ENCODE results near the gene ZCCHC13.
"Not testable (repeated sequence)": the region's sequence is repeated elsewhere in the genome, so short reads cannot be mapped to it uniquely, and the experiment has no call there.

ZCCHC13 gene

DNA sequence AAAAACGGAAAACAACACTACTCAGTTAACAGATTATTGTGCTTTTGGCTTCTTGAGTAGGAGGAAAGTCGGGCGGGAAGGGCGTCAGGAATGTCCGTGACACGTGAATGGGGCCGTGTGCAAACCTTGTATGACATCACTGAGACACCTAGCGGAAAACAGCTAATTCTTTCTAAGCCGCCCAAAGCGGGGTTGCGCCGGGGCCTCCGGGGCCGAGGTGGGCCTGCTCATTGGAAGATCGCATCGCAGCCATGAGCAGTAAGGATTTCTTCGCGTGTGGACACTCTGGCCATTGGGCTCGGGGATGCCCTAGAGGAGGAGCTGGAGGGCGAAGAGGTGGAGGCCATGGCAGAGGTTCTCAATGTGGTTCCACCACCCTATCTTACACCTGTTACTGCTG, at the start of gene ZCCHC13:
ZCCHC13 (plus strand) TSS at position 165 of the 400 bp plus-strand sequence; CDS start at position 252, 87 bp downstream.
- DNase-seq = no peak

- not testable (repeated sequence) for DNase-seq
Measured at GRCh38 chrX:74258111-74258510, 45.9 kb upstream of the ZCCHC13 start.

GRCh38 chrX:74259885-74260491, 44.0 kb upstream of the ZCCHC13 start:
- DNase-seq = no peak

GRCh38 chrX:74262452-74263209, 41.3 kb upstream of the ZCCHC13 start:
- no peak for DNase-seq

DNA sequence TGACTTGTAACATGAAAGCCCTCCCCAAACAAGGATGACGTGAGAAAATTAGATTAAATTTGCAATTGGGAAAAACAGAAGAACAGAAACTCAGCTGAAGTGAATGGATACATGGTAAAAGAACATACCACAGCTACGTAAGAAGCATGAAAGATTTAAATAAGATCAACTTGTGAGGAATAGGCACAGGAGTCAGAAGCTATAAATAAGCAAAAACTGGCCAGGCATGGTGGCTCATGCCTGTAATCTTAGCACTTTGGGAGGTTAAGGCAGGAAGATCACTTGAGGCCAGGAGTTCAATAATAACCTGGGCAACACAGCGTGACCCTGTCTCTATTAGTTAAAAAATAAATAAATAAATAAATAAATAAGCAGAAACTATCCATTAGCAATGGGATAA, 33.6 kb upstream of the ZCCHC13 start:
- no peak for DNase-seq

GRCh38 chrX:74272230-74272629, 31.8 kb upstream of the ZCCHC13 start:
- DNase-seq = no peak

- no peak for DNase-seq
Measured at GRCh38 chrX:74274516-74274915, 29.5 kb upstream of the ZCCHC13 start.

GRCh38 chrX:74277320-74277719, 26.7 kb upstream of the ZCCHC13 start:
- no peak for DNase-seq

DNA sequence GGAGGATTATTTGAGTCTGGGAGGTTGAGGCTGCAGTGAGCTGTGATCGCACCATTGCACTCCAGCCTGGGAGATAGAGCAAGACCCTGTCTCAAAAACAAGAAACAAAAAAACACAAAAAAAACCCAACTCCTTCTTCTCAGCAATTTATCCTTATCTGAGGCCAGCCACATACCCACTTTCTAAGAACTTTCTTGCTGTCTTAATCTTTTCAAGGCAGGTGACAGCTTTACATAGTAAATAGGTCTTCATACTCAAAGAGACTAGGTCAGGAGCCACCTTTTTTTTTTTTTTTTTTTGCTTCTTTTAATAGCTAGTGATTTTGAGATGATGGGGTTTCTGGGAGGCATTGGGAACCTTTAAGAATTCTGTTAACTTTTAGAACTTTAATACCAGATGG, 26.1 kb upstream of the ZCCHC13 start:
- no peak for DNase-seq

GRCh38 chrX:74280759-74281158, 23.2 kb upstream of the ZCCHC13 start:
- DNase-seq = no peak

DNA sequence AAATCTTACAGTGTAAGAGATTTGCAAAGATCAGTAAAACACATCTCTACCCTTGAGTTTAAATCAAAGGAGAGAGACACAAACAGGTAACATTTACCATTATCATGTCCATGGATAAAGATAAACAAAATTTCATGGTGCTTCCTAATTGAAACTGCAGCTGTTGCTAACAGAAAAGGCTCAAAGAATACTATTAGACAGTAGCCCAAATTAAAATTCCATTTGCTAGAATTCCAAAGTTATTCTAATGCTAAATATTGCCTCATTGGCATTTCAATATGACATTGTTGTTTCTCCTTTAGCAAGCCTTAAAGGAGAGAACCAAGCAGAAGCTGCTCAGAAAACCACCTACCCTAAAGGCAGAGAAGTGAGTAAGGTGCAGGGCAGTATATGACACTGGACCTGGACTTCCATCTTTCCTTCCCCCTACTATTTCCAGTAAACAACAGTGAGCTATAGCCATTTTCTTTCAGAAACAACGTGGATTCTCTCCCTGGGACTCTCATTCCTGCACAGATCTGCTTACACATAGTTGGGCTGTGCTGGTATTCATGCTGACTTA, 19.5 kb upstream of the ZCCHC13 start:
- DNase-seq = no peak

GRCh38 chrX:74286950-74287740, 16.8 kb upstream of the ZCCHC13 start:
- DNase-seq = no peak

- DNase-seq = no peak
Measured at GRCh38 chrX:74291577-74291963, 12.4 kb upstream of the ZCCHC13 start.

- peak; percentile 57 to 63 for DNase-seq
Measured at GRCh38 chrX:74291964-74292807, 11.8 kb upstream of the ZCCHC13 start.

DNA sequence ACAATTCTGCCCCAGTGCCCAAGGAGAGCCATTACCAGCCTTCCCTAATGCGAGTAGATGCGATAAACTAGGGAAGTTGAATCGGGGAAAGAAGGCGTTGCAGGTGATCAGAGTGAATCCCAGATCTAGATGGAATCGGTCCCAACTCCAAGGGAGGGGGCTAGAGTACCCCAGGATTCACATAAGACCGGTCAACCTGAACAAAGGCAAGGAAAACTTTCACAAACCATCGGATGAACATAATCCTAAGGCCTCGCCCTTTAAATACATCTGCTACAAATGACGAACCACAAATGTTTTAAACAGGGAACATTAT, 11.2 kb upstream of the ZCCHC13 start:
- DNase-seq = no peak

DNA sequence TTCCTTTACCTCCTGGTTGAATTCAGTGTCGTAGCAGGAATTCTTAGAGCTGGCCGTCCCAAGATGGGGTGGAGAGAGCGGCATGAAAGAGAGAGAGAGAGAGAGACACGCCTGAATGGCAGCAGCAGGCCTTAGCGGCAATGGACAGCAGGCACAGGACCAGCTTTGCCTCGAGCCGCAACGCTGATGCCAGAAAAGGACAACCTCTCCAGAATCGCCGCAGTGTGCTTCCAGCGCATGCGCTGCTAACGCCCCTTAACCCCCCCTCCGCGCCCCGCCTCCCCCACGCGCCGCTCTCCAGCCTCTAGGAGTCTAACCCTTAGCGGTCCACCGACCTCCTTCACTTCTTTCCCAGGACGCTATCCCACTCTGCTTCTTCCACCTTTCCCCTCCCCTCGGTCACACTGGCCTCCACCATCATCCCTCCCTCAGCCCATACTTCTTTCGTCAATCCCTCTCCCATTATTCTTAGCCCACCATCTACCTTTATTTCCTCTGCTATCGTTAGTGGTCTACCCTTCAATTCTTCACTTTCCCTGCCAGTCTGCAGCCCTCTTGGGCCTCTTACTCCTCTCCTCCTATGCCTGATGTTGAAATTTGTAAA, 10.5 kb upstream of the ZCCHC13 start:
- DNase-seq = peak; percentile 47 to 52

DNA sequence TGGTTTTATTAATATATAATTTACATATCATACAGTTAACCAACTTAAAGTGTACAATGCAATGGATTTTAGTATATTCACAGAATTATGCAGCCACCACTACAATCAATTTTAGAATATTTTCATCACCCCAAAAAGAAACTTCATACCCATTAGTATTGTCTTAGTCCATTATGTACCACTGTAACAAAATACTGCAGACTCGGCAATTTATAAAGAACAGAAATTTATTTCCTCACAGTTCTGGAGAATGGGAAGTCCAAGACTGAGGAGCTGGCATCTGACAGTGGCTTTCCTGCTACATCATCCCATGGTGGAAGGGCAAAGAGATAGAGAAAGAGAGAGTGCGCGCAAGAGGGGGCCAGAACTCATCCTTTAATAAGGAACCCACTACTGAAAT, 8.9 kb upstream of the ZCCHC13 start:
- no peak for DNase-seq

GRCh38 chrX:74297766-74298165, 6.2 kb upstream of the ZCCHC13 start:
- no peak for DNase-seq

DNA sequence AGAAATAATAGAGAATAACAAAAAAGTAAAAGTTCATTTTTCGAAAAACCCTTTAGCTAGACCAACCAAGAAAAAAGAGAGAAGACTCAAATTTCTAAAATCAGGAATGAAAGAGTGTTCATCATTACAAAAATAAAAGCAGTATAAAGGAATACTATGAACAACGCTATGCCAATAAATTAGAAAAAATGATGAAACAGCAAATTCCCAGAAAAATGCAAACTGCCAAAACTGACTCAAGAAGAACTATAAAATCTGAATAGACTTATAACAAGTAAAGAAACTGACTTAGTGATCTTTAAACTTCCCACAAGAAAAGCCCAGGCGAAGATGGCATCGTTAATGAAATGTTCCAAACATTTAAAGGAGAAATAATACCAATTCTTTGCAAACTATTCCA, 3.1 kb upstream of the ZCCHC13 start:
- no peak for DNase-seq

- no peak for DNase-seq
Measured at GRCh38 chrX:74318672-74319071, 14.7 kb downstream of the ZCCHC13 start.

GRCh38 chrX:74319321-74319720, 15.3 kb downstream of the ZCCHC13 start:
- not testable (repeated sequence) for DNase-seq

GRCh38 chrX:74321191-74321590, 17.2 kb downstream of the ZCCHC13 start:
- no peak for DNase-seq
